Measurements from ENCODE around the gene UNKL.

GRCh38 chr16:1454561-1454960 is 40.1 kb upstream of the UNKL start:
- TF ChIP-seq POLR2A (IDR thresholded peaks at IDR 0.05), result no peak
- TF ChIP-seq CTCF (IDR thresholded peaks at IDR 0.05), result no peak
